Adrenal gland (tissue), 12 donors: ENCODE results near the gene PABPC3. TPM values are rescaled to one million over a fixed set of nuclear protein-coding genes. Genes with fewer than 3 reads are reported as not detected.

Source experiments
- DNase-seq, 7 donors: peaks; one replicate each; pipeline ENCODE4 v3.0.0-alpha.2; 2019 to 2020
- H3K27ac ChIP-seq, 5 donors: fragments of 200-600 bp; sonication (generic) in 4 of 5; 1 replicate in 3 of 5; 2 replicates in 2 of 5; pipeline versions ENCODE4 v1.5.1 to v1.8.0; 2016 to 2020; ENCODE audit warnings: mild to moderate bottlenecking in 1 of 5
- H3K27me3 ChIP-seq: fragments of 200-600 bp; 2 replicates; pipeline ENCODE4 v1.8.0; 2021
- H3K36me3 ChIP-seq, 2 donors: fragments of 200-600 bp; replicated peaks in 1 of 2; 1 replicate in 1 of 2; 2 replicates in 1 of 2; pipeline versions ENCODE4 v1.5.1 to v1.8.0; 2018 to 2022
- H3K4me1 ChIP-seq, 2 donors: fragments of 200-600 bp; replicated peaks in 1 of 2; 1 replicate in 1 of 2; 2 replicates in 1 of 2; pipeline versions ENCODE4 v1.5.1 to v1.8.0; 2018 to 2021
- H3K4me3 ChIP-seq, 4 donors: fragments of 200-600 bp; sonication (generic) in 3 of 4; one replicate each; pipeline ENCODE4 v1.5.1; 2016 to 2018
- H3K9me3 ChIP-seq, 3 donors: fragments of 200-600 bp; sonication (generic) in 1 of 3; replicated peaks in 1 of 3; 1 replicate in 2 of 3; 2 replicates in 1 of 3; pipeline versions ENCODE4 v1.5.1 to v1.8.0; 2016 to 2021
- POLR2A ChIP-seq, 2 donors: fragments of 450-650 bp; IDR thresholded peaks; one replicate each; pipeline ENCODE4 v1.6.1; 2017; ENCODE audit warnings: antibody characterized with exemption in 2 of 2, mild to moderate bottlenecking in 2 of 2, moderate library complexity in 1 of 2
- WGBS, 4 donors: extraction: QIAGEN DNeasy Blood & Tissue Kit in 2 of 4; methylation state at CpG; one replicate each; pipeline versions ENCODE4 v1.1.5 to v1.1.7; 2013 to 2017; 5-methylcytosine and 5-hydroxymethylcytosine counted together
- intact Hi-C, 2 donors: fragments of 100-400 bp; cut with DNase I; formaldehyde crosslinking; loops; one replicate each; pipeline versions ENCODE4 v1.14.1 to v1.15.0; 2022 to 2023
- polyA plus RNA-seq, 3 donors: library from polyadenylated mRNA; stranded (reverse); fragments of 200-250 nt in 2 of 3; fragments of 350-450 nt in 1 of 3; fragmentation: Illumina TruSeq in 1 of 3; extraction: RNeasy Lipid Tissue Mini Kit (QIAGEN cat#74804) in 1 of 3; gene quantifications; one replicate each; pipeline ENCODE4 v1.2.3, GENCODE V29; 2013 to 2014
- total RNA-seq, 9 donors: library from RNA; depleted of rRNA in 4 of 9; stranded (reverse); fragments of >200 nt in 4 of 9; fragments of 120-200 nt in 1 of 9; fragmentation: NEBNext Ultra II Directional in 1 of 9; extraction: Animal tissue kit (Norgen Biotek cat#: 25700) in 1 of 9; gene quantifications; one replicate each; pipeline versions ENCODE4 v1.1.0 to v1.2.4, GENCODE V29; 2013 to 2023
- TF ChIP-seq, protein P1 (sequence below), 6 experiments: fragments of 450-650 bp in 4 of 6; fragments of 200-600 bp in 2 of 6; sonication (generic) in 1 of 6; IDR thresholded peaks; 1 replicate in 5 of 6; 2 replicates in 1 of 6; pipeline versions ENCODE4 v1.5.1 to v1.8.0; 2016 to 2021; ENCODE audit warnings: antibody characterized with exemption in 6 of 6, mild to moderate bottlenecking in 2 of 6, moderate library complexity in 1 of 6
- donor health status: healthy with polysubstance abuse.
- donor health status: Bipolar disorder and iron deficiency.
- donor health status: DM: yes; HTN: yes; CAD: no.
- donor health status: DM: no; HTN: no; CAD: no.
- donor health status: DM: no; HTN: no; CAD: no.
- donor health status: DM: yes; HTN: yes; CAD: no.

Gene PABPC3
- total and polyA plus RNA-seq, 12 donors = 0.06 to 0.38 (median 0.13) TPM; not detected in 5

DNA sequence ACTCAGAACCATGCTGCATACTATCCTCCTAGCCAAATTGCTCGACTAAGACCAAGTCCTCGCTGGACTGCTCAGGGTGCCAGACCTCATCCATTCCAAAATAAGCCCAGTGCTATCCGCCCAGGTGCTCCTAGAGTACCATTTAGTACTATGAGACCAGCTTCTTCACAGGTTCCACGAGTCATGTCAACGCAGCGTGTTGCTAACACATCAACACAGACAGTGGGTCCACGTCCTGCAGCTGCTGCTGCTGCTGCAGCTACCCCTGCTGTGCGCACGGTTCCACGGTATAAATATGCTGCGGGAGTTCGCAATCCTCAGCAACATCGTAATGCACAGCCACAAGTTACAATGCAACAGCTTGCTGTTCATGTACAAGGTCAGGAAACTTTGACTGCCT lies 1.5 kb downstream of the PABPC3 start:
- no peak for DNase-seq
- no peak overlapping the region for H3K27ac ChIP-seq
- WGBS, 4 donors = 83 to 91% (median 86%) methylated on average over 7 to 13 of the region's 13 CpGs
- TF ChIP-seq POLR2A (IDR thresholded peaks at IDR 0.05) = no peak
- no peaks in the 10 kb centered on the region for H3K9me3 ChIP-seq
- intact Hi-C loops = no loop called here
- no peaks in the 10 kb centered on the region for H3K4me1 ChIP-seq
- no peak overlapping the region for H3K4me3 ChIP-seq
- H3K36me3 ChIP-seq = no peaks in the 10 kb centered on the region
- peaks cover 23% of the 10 kb centered on the region for H3K27me3 ChIP-seq

DNA sequence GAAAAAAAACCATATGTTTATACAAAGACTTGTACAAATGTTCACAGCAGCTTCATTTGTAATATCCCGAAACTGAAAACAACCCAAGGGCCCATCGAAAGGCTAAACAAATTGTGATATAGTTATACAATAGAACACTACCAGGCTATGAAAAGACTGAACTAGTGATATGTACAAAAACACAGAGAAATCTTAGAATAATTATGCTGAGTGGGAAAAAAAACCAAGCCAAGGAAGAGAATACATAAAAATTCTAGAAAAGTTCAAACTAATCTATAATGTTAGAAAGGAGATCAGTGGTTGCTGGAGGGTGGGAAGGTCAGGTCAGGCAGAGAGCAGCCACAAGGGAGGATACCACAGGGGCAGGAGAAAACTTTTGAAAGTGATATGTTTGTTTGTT lies 7.8 kb downstream of the PABPC3 start:
- Histone ChIP-seq H3K27ac (no peak overlapping the region), H3K27me3 (peaks cover 4% of the 10 kb centered on the region), H3K9me3 (no peaks in the 10 kb centered on the region), H3K36me3 (no peaks in the 10 kb centered on the region), H3K4me1 (no peaks in the 10 kb centered on the region), H3K4me3 (no peak overlapping the region)
- intact Hi-C loops = no loop called here
- WGBS, 4 donors = 94 to 95% (median 94%) methylated on average over 2 of the region's 2 CpGs
- TF ChIP-seq, protein P1, sequence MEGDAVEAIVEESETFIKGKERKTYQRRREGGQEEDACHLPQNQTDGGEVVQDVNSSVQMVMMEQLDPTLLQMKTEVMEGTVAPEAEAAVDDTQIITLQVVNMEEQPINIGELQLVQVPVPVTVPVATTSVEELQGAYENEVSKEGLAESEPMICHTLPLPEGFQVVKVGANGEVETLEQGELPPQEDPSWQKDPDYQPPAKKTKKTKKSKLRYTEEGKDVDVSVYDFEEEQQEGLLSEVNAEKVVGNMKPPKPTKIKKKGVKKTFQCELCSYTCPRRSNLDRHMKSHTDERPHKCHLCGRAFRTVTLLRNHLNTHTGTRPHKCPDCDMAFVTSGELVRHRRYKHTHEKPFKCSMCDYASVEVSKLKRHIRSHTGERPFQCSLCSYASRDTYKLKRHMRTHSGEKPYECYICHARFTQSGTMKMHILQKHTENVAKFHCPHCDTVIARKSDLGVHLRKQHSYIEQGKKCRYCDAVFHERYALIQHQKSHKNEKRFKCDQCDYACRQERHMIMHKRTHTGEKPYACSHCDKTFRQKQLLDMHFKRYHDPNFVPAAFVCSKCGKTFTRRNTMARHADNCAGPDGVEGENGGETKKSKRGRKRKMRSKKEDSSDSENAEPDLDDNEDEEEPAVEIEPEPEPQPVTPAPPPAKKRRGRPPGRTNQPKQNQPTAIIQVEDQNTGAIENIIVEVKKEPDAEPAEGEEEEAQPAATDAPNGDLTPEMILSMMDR (IDR thresholded peaks at IDR 0.05) = no peak
- no peak for TF ChIP-seq POLR2A (IDR thresholded peaks at IDR 0.05)
- no peak for DNase-seq

DNA sequence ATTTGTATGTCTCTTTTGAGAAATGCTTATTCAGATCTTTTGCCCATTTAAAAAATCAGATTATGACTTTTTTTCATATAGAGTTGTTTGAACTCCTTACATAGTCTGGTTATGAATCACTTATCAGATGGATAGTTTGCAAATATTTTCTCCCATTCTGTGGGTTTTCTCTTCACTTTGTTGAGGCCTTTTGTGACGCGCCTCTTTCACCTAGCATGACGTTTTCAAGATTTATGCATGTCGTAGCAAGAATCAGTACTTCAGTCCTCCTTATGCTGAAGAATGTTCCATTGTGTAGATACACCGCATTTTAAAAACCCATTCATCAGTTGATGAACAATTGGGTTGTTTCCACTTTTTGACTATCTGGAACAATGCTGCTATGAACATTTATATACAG lies 13.4 kb downstream of the PABPC3 start:
- WGBS, 4 donors = 78 to 85% (median 82%) methylated on average over 5 of the region's 5 CpGs
- no peak overlapping the region for H3K27ac ChIP-seq
- no peaks in the 10 kb centered on the region for H3K4me1 ChIP-seq
- DNase-seq = no peak
- H3K36me3 ChIP-seq = no peaks in the 10 kb centered on the region
- no peak overlapping the region for H3K4me3 ChIP-seq
- no peaks in the 10 kb centered on the region for H3K9me3 ChIP-seq
- TF ChIP-seq POLR2A (IDR thresholded peaks at IDR 0.05) = no peak
- TF ChIP-seq, protein P1 (IDR thresholded peaks at IDR 0.05) = no peak
- H3K27me3 ChIP-seq = no peaks in the 10 kb centered on the region
- intact Hi-C loops = no loop called here

DNA sequence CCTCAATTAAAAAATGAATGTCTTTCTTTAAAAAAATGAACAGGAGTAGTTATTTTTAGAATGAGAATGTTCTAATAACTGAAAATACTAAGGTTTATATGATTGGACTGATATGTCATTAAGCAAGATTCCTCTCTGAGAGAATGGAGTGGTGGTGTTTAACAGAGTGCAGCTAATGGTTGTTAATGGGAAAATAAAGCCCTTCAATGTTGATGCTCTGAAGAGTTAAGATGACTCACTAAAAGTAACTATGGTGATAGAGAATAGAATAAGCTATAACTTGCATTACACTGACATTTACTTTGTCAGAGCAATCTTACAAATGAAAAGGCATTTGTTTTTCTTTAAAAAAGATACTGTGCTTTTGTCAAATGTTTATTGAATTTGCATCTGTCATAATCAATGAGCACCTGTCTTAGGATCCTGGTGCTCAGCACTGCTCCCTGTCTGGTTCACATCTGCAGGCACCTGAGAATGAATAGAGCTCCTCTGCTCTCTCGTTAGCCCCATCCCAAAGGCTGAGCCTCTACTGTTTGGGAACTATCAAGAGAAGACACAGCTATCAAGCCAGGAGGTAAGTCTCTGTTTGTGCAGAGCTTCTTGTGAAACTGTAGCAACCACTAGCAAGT lies 15.1 kb downstream of the PABPC3 start:
- TF ChIP-seq, protein P1 (IDR thresholded peaks at IDR 0.05) = no peak
- no peak for TF ChIP-seq POLR2A (IDR thresholded peaks at IDR 0.05)
- H3K4me1 ChIP-seq = no peaks in the 10 kb centered on the region
- H3K36me3 ChIP-seq = no peaks in the 10 kb centered on the region
- no peak overlapping the region for H3K27ac ChIP-seq
- DNase-seq = no peak
- H3K4me3 ChIP-seq = no peak overlapping the region
- H3K27me3 ChIP-seq = no peaks in the 10 kb centered on the region
- intact Hi-C loops = no loop called here
- H3K9me3 ChIP-seq = no peaks in the 10 kb centered on the region
- 25 to 73% (median 58%) methylated on average over 1 of the region's 1 CpG for WGBS, 4 donors

DNA sequence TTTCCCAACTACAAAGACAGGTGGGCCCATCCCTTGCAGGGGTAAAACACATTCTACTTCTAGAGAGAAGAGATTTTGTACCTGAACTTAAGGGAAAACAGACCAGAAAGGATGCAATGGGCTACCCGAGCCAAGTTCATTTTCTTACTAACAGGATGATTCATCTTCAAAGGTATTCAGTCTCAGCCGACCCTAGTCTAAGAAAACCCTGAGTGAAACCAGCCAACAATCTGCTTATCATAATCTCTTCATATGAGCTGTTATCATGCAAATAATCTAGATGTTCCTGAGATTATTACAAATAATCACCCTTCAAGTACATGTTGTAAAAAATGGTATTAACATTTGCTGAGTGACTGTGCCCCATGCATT lies 15.6 kb downstream of the PABPC3 start:
- 14 to 36% (median 31%) methylated on average over 2 of the region's 2 CpGs for WGBS, 4 donors

More for the DNA sequence above, 15.6 kb downstream of the PABPC3 start:
- TF ChIP-seq POLR2A (IDR thresholded peaks at IDR 0.05) = no peak
- TF ChIP-seq, protein P1 (IDR thresholded peaks at IDR 0.05) = no peak
- intact Hi-C loops = no loop called here
- H3K27ac ChIP-seq = no peak overlapping the region
- no peaks in the 10 kb centered on the region for H3K36me3 ChIP-seq
- H3K27me3 ChIP-seq = no peaks in the 10 kb centered on the region
- no peaks in the 10 kb centered on the region for H3K4me1 ChIP-seq
- no peak for DNase-seq
- no peak overlapping the region for H3K4me3 ChIP-seq
- H3K9me3 ChIP-seq = no peaks in the 10 kb centered on the region
